Immature natural killer cell (primary cell): ENCODE measurements around the gene PREX1. TPM values are rescaled to one million over a fixed set of nuclear protein-coding genes. Genes with fewer than 3 reads are reported as not detected.

Experiments
- DNase-seq, 3 donors: peaks; one replicate each; pipeline ENCODE4 v3.0.0; 2022; ENCODE audit warnings: mixed read lengths in 1 of 3
- H3K27ac Mint-ChIP-seq, 6 donors: one replicate each; pipeline ENCODE4 v1.8.0; 2020; ENCODE audit warnings: mixed read lengths in 6 of 6, mild to moderate bottlenecking in 5 of 6, inconsistent platforms in 4 of 6, moderate library complexity in 3 of 6
- H3K27me3 Mint-ChIP-seq, 3 donors: one replicate each; pipeline ENCODE4 v1.8.0; 2020 to 2021; ENCODE audit warnings: low read depth in 3 of 3, mild to moderate bottlenecking in 3 of 3, mixed read lengths in 3 of 3, moderate library complexity in 3 of 3, inconsistent platforms in 1 of 3
- H3K36me3 Mint-ChIP-seq, 3 donors: one replicate each; pipeline ENCODE4 v1.8.0; 2020; ENCODE audit warnings: mixed read lengths in 3 of 3, inconsistent platforms in 2 of 3, mild to moderate bottlenecking in 2 of 3
- H3K4me1 Mint-ChIP-seq, 2 donors: one replicate each; pipeline ENCODE4 v1.8.0; 2020; ENCODE audit warnings: inconsistent platforms in 2 of 2, mild to moderate bottlenecking in 2 of 2, mixed read lengths in 2 of 2, moderate library complexity in 1 of 2
- H3K4me3 Mint-ChIP-seq, 5 donors: one replicate each; pipeline ENCODE4 v1.8.0; 2020; ENCODE audit warnings: mild to moderate bottlenecking in 5 of 5, mixed read lengths in 5 of 5, inconsistent platforms in 3 of 5, moderate library complexity in 3 of 5
- H3K9me3 Mint-ChIP-seq, 6 donors: one replicate each; pipeline ENCODE4 v1.8.0; 2020; ENCODE audit warnings: mild to moderate bottlenecking in 6 of 6, mixed read lengths in 6 of 6, inconsistent platforms in 4 of 6, moderate library complexity in 3 of 6
- polyA plus RNA-seq, 3 donors: library from polyadenylated mRNA; unstranded; fragments of 300-500 nt; fragmentation: Illumina TruSeq; gene quantifications; one replicate each; pipeline ENCODE4 v1.2.3, GENCODE V29; 2021

The PREX1 gene
- polyA plus RNA-seq, 3 donors from 2014 or later, result 30.5 to 94.3 (median 54.9) TPM

GRCh38 chr20:48683467-48684175 lies 144.2 kb downstream of the PREX1 start:
- Mint-ChIP-seq H3K27me3 (peaks cover 1 to 46% (median 22%) of the 10 kb centered on the region in 3 donors), H3K36me3 (peaks cover 12 to 40% (median 19%) of the 10 kb centered on the region in 3 donors), H3K4me1 (peaks cover 63 to 67% of the 10 kb centered on the region in 2 donors), H3K27ac (peak overlapping the region; percentile 10 to 81 (median 64)), H3K4me3 (peak overlapping the region in 2 of 5 donors; percentile 16 to 62), H3K9me3 (no peaks in the 10 kb centered on the region)
- no peak for DNase-seq

GRCh38 chr20:48682529-48683363 lies 145.1 kb downstream of the PREX1 start:
- Mint-ChIP-seq H3K4me1 (peaks cover 57 to 59% of the 10 kb centered on the region in 2 donors), H3K27ac (peak overlapping the region in 5 of 6 donors; percentile 10 to 81 (median 68)), H3K4me3 (no peak overlapping the region), H3K9me3 (no peaks in the 10 kb centered on the region), H3K36me3 (peaks cover 7 to 31% (median 21%) of the 10 kb centered on the region in 3 donors), H3K27me3 (peaks cover 1 to 45% (median 19%) of the 10 kb centered on the region in 3 donors)
- no peak for DNase-seq

GRCh38 chr20:48681873-48682426 lies 145.8 kb downstream of the PREX1 start:
- no peak for DNase-seq
- Mint-ChIP-seq H3K9me3 (no peaks in the 10 kb centered on the region), H3K4me3 (no peak overlapping the region), H3K27me3 (peaks cover 1 to 45% (median 17%) of the 10 kb centered on the region in 3 donors), H3K4me1 (peaks cover 49 to 51% of the 10 kb centered on the region in 2 donors), H3K27ac (no peak overlapping the region), H3K36me3 (peaks cover 7 to 24% (median 18%) of the 10 kb centered on the region in 3 donors)

DNA sequence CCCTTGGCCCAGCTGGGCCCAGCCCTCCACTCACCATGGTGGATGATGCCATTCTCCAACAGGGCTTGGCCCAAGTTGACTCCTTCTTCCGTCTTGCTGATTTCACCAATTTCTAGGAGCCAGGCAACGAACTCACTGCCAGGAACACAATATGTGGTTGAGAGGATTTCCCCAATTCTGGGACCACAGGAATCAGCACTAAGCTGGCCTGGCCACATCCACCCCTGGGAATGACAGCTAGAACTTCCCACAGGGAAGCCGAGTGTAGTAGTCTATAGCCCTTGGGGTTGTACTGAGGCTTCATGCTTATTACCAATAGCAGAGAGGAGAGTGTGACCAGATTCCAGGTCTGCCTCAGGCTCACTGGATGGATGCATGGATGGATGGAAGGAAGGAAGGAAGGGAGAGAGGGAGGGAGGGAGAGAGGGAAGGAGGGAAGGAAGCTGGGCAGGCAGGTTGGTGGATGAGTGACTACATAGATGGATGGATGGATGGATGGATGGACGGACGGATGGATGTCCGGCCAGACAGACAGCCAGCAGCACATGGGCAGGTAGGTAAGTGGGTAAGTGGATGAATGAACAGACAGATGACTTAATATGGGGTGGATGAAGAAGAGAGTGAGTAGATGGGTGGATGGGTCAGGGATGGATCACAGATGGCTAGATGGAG lies 146.5 kb downstream of the PREX1 start:
- no peak for DNase-seq
- Mint-ChIP-seq H3K27me3 (peaks cover 1 to 41% (median 15%) of the 10 kb centered on the region in 3 donors), H3K4me1 (peaks cover 42 to 45% of the 10 kb centered on the region in 2 donors), H3K36me3 (peaks cover 7 to 26% (median 17%) of the 10 kb centered on the region in 3 donors), H3K27ac (no peak overlapping the region), H3K4me3 (no peak overlapping the region), H3K9me3 (no peaks in the 10 kb centered on the region)

DNA sequence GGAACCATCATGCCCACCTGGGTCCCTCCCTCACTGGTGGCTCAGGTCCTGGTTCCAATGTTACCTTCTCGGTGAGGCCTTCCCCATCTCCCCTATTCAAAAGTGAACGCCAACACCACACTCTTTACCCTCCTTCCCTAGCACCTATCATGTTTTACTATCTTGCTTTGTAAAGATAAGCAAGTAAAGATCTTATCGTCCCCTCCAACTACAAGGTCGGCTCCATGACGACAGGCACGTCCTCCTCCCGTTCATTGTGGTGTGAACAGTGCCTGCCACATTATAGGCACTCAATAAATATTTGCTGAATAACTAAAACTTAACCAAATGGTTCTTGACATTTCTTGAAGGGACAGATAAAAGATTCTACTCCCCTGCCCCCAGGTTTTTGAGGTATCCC lies 147.1 kb downstream of the PREX1 start:
- Mint-ChIP-seq H3K9me3 (no peaks in the 10 kb centered on the region), H3K4me3 (no peak overlapping the region), H3K36me3 (peaks cover 7 to 29% (median 17%) of the 10 kb centered on the region in 3 donors), H3K27me3 (peaks cover 1 to 34% (median 19%) of the 10 kb centered on the region in 3 donors), H3K4me1 (peaks cover 36 to 38% of the 10 kb centered on the region in 2 donors), H3K27ac (no peak overlapping the region)
- no peak for DNase-seq

DNA sequence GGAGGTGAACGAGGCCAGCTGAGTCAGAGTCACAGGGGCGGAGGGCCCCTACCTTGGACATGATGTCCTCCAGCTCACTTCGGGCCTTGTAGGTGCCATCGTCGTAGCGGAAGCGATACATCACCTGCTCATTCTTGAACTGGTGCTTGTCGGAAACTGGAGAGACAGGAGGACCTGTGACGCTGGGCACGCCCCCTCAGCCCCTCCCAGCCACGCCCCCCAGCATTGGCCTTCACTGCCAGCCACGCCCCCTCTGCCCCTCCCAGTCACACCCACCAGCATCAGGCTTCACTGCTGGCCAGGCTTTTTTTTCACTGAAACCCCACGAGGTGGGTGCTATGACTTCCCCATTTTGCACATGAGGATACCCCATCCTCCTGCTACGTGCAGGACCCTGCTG lies 148.2 kb downstream of the PREX1 start:
- H3K36me3 Mint-ChIP-seq, result peaks cover 12 to 34% (median 16%) of the 10 kb centered on the region in 3 donors

DNA sequence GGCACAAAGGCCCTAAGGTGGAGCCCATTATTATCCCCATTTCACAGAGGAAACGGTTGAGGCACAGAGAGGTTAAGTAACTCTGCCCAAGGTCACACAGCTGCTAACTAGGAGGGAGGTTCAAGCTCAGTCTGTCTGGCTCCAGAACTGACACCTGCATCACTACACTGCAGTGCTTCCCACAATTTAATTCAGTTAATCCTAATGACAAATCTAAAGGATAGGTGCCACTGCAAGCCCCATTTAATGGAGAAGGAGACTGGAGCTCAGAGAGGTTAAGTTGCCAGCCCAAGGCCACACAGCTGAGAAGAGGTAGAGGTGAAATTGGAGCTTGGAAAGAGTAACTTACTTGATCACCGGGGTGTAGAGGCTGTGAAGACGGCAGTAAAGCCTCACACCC lies 148.8 kb downstream of the PREX1 start:
- H3K4me1 Mint-ChIP-seq, result peaks cover 28 to 31% of the 10 kb centered on the region in 2 donors
- peaks cover 1 to 33% (median 15%) of the 10 kb centered on the region in 3 donors for H3K27me3 Mint-ChIP-seq
- peaks cover 12 to 34% (median 15%) of the 10 kb centered on the region in 3 donors for H3K36me3 Mint-ChIP-seq
- no peak for DNase-seq
- H3K9me3 Mint-ChIP-seq, result no peaks in the 10 kb centered on the region
- H3K4me3 Mint-ChIP-seq, result no peak overlapping the region
- H3K27ac Mint-ChIP-seq, result peak overlapping the region; percentile 5 to 72 (median 54)

More for the DNA sequence above, 148.2 kb downstream of the PREX1 start:
- peaks cover 1 to 36% (median 20%) of the 10 kb centered on the region in 3 donors for H3K27me3 Mint-ChIP-seq
- DNase-seq, result no peak
- H3K4me1 Mint-ChIP-seq, result peaks cover 28 to 32% of the 10 kb centered on the region in 2 donors
- peak overlapping the region in 2 of 6 donors; percentile 11 to 72 for H3K27ac Mint-ChIP-seq
- no peaks in the 10 kb centered on the region for H3K9me3 Mint-ChIP-seq
- no peak overlapping the region for H3K4me3 Mint-ChIP-seq

DNA sequence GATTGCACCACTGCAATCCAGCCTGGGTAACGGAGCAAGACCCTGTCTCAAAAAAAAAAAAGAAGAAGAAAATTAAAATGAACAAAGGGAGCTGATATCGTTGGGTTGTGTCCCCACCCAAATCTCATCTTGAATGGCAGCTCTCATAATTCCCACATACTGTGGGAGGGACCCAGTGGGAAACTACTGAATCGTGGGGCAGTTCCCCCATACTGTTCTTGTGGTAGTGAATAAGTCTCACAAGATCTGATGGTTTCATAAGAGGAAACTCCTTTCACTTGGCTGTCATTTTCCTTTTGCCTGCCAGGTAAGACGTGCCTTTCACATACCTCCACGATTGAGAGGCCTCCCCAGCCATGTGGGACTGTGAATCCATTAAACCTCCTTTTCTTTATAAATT lies 149.4 kb downstream of the PREX1 start:
- no peak overlapping the region for H3K4me3 Mint-ChIP-seq
- peaks cover 1 to 29% (median 15%) of the 10 kb centered on the region in 3 donors for H3K27me3 Mint-ChIP-seq
- no peak for DNase-seq
- no peaks in the 10 kb centered on the region for H3K9me3 Mint-ChIP-seq
- H3K27ac Mint-ChIP-seq, result peak overlapping the region in 4 of 6 donors; percentile 35 to 72 (median 64)
- peaks cover 28 to 31% of the 10 kb centered on the region in 2 donors for H3K4me1 Mint-ChIP-seq
- peaks cover 12 to 36% (median 20%) of the 10 kb centered on the region in 3 donors for H3K36me3 Mint-ChIP-seq

GRCh38 chr20:48676795-48677460 lies 150.9 kb downstream of the PREX1 start:
- peaks cover 12 to 48% (median 28%) of the 10 kb centered on the region in 3 donors for H3K36me3 Mint-ChIP-seq
- no peak overlapping the region for H3K4me3 Mint-ChIP-seq
- peaks cover 0 to 2% (median 0%) of the 10 kb centered on the region in 6 donors for H3K9me3 Mint-ChIP-seq
- H3K27me3 Mint-ChIP-seq, result peaks cover 1 to 38% (median 21%) of the 10 kb centered on the region in 3 donors
- H3K27ac Mint-ChIP-seq, result peak overlapping the region in 3 of 6 donors; percentile 40 to 71 (median 46)
- no peak for DNase-seq
- H3K4me1 Mint-ChIP-seq, result peaks cover 34 to 40% of the 10 kb centered on the region in 2 donors

DNA sequence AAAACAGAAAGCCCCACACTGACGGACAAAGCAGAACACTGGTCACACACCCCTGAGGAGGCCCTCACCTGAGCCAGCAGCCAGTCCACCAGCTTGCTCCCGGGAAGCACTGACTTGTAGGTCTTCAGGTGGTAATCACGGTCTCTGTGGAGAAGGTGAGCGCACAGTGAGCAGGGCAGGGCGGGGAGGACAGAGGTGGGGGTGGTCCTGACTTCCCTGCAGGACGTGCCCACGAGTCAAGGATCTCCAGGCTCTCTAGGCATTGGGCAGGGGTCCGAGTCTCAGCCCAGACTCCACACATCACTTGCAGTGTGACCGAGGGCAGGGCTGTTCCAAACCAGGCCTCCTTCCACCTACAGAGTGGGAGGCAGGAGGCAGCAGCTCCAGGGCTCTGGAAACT lies 151.7 kb downstream of the PREX1 start:
- peaks cover 0 to 2% (median 0%) of the 10 kb centered on the region in 6 donors for H3K9me3 Mint-ChIP-seq
- H3K27ac Mint-ChIP-seq, result peak overlapping the region in 2 of 6 donors; percentile 16 to 63
- H3K4me1 Mint-ChIP-seq, result peaks cover 38 to 48% of the 10 kb centered on the region in 2 donors

DNA sequence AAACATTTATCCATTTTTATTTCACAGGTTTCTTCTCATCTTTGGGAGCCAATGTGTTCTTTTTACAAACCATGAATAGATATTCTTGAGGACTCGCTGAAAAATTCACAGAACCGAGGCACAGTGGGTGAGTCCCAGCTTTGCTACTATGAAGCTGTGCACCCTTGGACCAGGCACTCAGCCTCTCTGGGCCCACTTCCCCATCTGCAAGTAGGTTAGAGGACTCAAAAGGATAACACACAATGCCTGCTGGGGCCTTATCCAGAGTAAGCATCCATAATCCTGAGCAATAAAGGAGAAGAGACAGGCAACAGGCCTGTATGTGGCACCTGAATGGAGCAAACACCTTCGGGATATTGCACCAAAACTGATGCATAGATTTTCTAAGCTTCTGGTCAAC lies 153.3 kb downstream of the PREX1 start:
- Mint-ChIP-seq H3K27me3 (peaks cover 1 to 50% (median 34%) of the 10 kb centered on the region in 3 donors), H3K36me3 (peaks cover 21 to 65% (median 36%) of the 10 kb centered on the region in 3 donors), H3K9me3 (peaks cover 0 to 2% (median 0%) of the 10 kb centered on the region in 6 donors), H3K4me1 (peaks cover 39 to 61% of the 10 kb centered on the region in 2 donors), H3K4me3 (no peak overlapping the region), H3K27ac (peak overlapping the region in 2 of 6 donors; percentile 60 to 70)
- no peak for DNase-seq

More for the DNA sequence above, 151.7 kb downstream of the PREX1 start:
- no peak for DNase-seq
- H3K4me3 Mint-ChIP-seq, result no peak overlapping the region
- peaks cover 1 to 46% (median 28%) of the 10 kb centered on the region in 3 donors for H3K27me3 Mint-ChIP-seq
- H3K36me3 Mint-ChIP-seq, result peaks cover 17 to 56% (median 34%) of the 10 kb centered on the region in 3 donors

- Mint-ChIP-seq H3K27ac (peak overlapping the region; percentile 8 to 85 (median 60)), H3K36me3 (peaks cover 18 to 69% (median 28%) of the 10 kb centered on the region in 3 donors), H3K27me3 (peaks cover 0 to 47% (median 31%) of the 10 kb centered on the region in 3 donors), H3K4me3 (no peak overlapping the region), H3K4me1 (peaks cover 32 to 56% of the 10 kb centered on the region in 2 donors), H3K9me3 (peaks cover 0 to 2% (median 0%) of the 10 kb centered on the region in 6 donors)
- DNase-seq, result no peak
Measured at GRCh38 chr20:48673507-48673906, 154.3 kb downstream of the PREX1 start.
